HL-60 (cell line): ENCODE measurements around the gene CCDC8.
"Not testable (repeated sequence)": the region's sequence is repeated elsewhere in the genome, so short reads cannot be mapped to it uniquely, and the experiment has no call there.

ENCODE experiments used
- TF ChIP-seq, protein P1 (sequence below): IDR thresholded peaks from one replicate; pipeline ENCODE4 v1.5.1; 2011; ENCODE audit warnings: low read length, control low read depth, inconsistent platforms; ENCODE audit not compliant: insufficient read depth
- TF ChIP-seq, protein P2 (sequence below): IDR thresholded peaks from 2 replicates; pipeline ENCODE4 v1.6.1; 2012; ENCODE audit warnings: low read depth; ENCODE audit not compliant: insufficient replicate concordance

- TF ChIP-seq, protein P1, sequence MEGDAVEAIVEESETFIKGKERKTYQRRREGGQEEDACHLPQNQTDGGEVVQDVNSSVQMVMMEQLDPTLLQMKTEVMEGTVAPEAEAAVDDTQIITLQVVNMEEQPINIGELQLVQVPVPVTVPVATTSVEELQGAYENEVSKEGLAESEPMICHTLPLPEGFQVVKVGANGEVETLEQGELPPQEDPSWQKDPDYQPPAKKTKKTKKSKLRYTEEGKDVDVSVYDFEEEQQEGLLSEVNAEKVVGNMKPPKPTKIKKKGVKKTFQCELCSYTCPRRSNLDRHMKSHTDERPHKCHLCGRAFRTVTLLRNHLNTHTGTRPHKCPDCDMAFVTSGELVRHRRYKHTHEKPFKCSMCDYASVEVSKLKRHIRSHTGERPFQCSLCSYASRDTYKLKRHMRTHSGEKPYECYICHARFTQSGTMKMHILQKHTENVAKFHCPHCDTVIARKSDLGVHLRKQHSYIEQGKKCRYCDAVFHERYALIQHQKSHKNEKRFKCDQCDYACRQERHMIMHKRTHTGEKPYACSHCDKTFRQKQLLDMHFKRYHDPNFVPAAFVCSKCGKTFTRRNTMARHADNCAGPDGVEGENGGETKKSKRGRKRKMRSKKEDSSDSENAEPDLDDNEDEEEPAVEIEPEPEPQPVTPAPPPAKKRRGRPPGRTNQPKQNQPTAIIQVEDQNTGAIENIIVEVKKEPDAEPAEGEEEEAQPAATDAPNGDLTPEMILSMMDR, result not testable (repeated sequence)
- TF ChIP-seq, protein P2, sequence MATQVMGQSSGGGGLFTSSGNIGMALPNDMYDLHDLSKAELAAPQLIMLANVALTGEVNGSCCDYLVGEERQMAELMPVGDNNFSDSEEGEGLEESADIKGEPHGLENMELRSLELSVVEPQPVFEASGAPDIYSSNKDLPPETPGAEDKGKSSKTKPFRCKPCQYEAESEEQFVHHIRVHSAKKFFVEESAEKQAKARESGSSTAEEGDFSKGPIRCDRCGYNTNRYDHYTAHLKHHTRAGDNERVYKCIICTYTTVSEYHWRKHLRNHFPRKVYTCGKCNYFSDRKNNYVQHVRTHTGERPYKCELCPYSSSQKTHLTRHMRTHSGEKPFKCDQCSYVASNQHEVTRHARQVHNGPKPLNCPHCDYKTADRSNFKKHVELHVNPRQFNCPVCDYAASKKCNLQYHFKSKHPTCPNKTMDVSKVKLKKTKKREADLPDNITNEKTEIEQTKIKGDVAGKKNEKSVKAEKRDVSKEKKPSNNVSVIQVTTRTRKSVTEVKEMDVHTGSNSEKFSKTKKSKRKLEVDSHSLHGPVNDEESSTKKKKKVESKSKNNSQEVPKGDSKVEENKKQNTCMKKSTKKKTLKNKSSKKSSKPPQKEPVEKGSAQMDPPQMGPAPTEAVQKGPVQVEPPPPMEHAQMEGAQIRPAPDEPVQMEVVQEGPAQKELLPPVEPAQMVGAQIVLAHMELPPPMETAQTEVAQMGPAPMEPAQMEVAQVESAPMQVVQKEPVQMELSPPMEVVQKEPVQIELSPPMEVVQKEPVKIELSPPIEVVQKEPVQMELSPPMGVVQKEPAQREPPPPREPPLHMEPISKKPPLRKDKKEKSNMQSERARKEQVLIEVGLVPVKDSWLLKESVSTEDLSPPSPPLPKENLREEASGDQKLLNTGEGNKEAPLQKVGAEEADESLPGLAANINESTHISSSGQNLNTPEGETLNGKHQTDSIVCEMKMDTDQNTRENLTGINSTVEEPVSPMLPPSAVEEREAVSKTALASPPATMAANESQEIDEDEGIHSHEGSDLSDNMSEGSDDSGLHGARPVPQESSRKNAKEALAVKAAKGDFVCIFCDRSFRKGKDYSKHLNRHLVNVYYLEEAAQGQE, result not testable (repeated sequence)
Observed at GRCh38 chr19:46375476-46376067, 37.8 kb downstream of the CCDC8 start.
